HAP-1 (cell line): Measurements from ENCODE around the gene KCNJ12.

Source experiments
- DNase-seq, 2 experiments: peaks; one replicate each; pipeline ENCODE4 v3.0.0-alpha.2; 2016 to 2020; ENCODE audit warnings: low spot score in 2 of 2
- H3K27me3 ChIP-seq: fragments of 250-450 bp; sonication (Bioruptor Pico); 2 replicates; pipeline ENCODE4 v1.5.1; 2020; ENCODE audit warnings: low read depth, mild to moderate bottlenecking, moderate library complexity
- H3K36me3 ChIP-seq: fragments of 250-450 bp; sonication (Bioruptor Pico); replicated peaks from 2 replicates; pipeline ENCODE4 v1.5.1; 2020; ENCODE audit warnings: mild to moderate bottlenecking
- H3K4me1 ChIP-seq: fragments of 250-450 bp; sonication (Bioruptor Pico); 2 replicates; pipeline ENCODE4 v1.5.1; 2020; ENCODE audit warnings: mild to moderate bottlenecking
- H3K4me3 ChIP-seq: fragments of 250-450 bp; sonication (Bioruptor Pico); 2 replicates; pipeline ENCODE4 v1.5.1; 2020; ENCODE audit warnings: mild to moderate bottlenecking, moderate library complexity
- H3K9me3 ChIP-seq: fragments of 250-450 bp; sonication (Bioruptor Pico); 2 replicates; pipeline ENCODE4 v1.5.1; 2020; ENCODE audit warnings: mild to moderate bottlenecking, moderate library complexity
- in situ Hi-C: fragments of 300-500 bp; cut with MboI; formaldehyde crosslinking; loops from 3 replicates; pipeline ENCODE4 v1.14.3; 2020; ENCODE audit warnings: low sequenced_read_pairs, inconsistent platforms, mixed read lengths

KCNJ12 gene

DNA sequence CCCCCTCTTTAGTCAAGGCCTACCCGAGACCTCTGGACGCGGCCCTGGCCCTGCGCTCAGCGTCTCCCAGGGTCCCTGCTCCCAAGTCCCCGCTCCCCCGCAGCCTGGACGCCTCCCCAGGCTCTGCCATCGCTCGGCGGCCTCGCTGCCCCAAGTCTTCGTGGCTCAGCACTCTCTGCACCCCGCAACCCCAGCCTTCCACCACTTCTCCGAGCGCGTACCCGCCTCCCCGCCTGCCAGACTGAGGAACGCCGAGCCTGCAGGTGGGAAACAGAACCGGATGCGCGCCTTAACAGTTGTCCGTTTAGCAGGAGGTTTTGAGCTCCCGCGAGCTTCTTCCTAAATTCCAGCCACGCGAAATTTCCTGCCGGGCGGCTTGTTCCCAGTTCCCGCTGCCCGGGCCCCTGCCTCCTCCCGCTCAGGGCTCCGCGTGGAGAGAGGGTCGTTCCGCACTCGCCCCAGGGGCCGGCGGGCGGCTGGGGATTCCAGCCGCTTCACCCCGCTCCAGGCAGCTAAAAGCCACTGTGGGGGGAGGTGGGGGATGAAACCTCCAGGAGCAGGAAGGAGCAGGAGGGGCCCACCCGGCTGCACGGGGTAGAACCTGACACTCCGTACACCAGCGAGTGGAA is 87.7 kb downstream of the KCNJ12 start:
- H3K4me3 ChIP-seq, result no peak overlapping the region
- DNase-seq, result no peak
- no peaks in the 10 kb centered on the region for H3K4me1 ChIP-seq
- no peaks in the 10 kb centered on the region for H3K9me3 ChIP-seq
- H3K27me3 ChIP-seq, result no peaks in the 10 kb centered on the region
- in situ Hi-C loops, result no loop called here
- no peaks in the 10 kb centered on the region for H3K36me3 ChIP-seq

DNA sequence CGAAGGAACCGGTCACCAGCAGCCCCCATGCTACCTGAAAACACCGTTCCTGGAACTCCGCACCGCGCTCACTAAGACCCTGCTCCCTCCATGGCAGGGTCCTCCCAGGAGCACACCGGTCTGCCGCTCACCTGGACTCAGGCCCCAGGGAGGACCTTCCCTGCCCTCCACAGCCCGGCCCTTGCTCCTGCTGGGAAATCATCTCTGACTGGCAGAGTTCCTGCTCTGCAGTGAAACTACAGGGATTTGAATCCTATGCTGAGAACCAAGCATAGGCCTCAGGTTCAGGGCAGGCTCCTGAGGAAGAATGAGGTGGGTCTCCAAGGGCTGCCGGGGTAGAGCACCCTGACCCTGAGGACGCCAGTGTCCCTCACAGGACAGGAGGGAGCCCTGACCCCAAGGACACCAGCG is 88.5 kb downstream of the KCNJ12 start:
- H3K4me3 ChIP-seq, result no peak overlapping the region
- no peaks in the 10 kb centered on the region for H3K4me1 ChIP-seq

DNA sequence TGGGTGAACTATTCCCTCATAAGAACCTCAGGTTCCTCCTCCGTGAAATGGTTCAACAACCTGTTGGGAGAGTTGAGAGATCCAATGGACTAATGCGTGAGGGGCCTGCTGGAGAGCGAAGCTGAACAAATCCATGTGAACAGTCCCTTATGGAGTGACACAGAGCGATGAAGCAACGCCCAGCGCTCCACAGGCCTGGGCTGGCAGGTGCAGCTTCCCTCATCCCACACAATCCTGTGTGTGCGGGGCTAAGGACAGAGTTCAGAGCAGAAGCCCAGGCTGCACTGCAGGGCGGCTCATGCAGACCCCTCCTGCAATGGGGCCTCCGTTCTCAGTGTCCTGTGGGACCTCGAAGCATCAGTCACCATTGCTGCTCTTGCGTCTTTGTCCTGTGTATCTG is 90.4 kb downstream of the KCNJ12 start:
- in situ Hi-C loops, result no loop called here
- Histone ChIP-seq H3K27me3 (no peaks in the 10 kb centered on the region), H3K36me3 (no peaks in the 10 kb centered on the region), H3K4me1 (no peaks in the 10 kb centered on the region), H3K9me3 (no peaks in the 10 kb centered on the region), H3K4me3 (no peak overlapping the region)
- DNase-seq, result no peak

More for the DNA sequence above, 88.5 kb downstream of the KCNJ12 start:
- Histone ChIP-seq H3K36me3 (no peaks in the 10 kb centered on the region), H3K27me3 (no peaks in the 10 kb centered on the region), H3K9me3 (no peaks in the 10 kb centered on the region)
- in situ Hi-C loops, result no loop called here
- no peak for DNase-seq

DNA sequence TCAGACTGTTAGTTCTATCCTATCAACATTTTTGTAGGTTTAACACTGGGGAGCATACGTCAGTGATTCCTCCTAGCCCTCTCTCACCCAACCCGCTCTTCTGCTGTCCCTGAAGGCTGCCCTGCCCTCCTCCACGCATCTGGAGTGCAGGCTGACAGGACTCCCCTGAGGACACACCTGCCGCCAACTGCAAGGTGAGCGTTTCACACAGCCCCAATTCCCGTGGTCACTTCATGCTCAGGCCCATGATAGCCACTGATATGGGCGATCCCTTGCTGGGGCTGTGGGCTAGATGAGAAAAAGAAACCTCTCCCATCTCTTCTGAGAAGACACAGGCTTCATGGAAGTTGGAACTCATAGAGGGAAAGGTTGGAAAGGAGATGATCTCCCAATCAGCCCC is 91.0 kb downstream of the KCNJ12 start:
- H3K27me3 ChIP-seq, result no peaks in the 10 kb centered on the region
- in situ Hi-C loops, result no loop called here
- H3K4me3 ChIP-seq, result no peak overlapping the region
- no peaks in the 10 kb centered on the region for H3K9me3 ChIP-seq
- no peak for DNase-seq
- H3K4me1 ChIP-seq, result no peaks in the 10 kb centered on the region
- no peaks in the 10 kb centered on the region for H3K36me3 ChIP-seq

DNA sequence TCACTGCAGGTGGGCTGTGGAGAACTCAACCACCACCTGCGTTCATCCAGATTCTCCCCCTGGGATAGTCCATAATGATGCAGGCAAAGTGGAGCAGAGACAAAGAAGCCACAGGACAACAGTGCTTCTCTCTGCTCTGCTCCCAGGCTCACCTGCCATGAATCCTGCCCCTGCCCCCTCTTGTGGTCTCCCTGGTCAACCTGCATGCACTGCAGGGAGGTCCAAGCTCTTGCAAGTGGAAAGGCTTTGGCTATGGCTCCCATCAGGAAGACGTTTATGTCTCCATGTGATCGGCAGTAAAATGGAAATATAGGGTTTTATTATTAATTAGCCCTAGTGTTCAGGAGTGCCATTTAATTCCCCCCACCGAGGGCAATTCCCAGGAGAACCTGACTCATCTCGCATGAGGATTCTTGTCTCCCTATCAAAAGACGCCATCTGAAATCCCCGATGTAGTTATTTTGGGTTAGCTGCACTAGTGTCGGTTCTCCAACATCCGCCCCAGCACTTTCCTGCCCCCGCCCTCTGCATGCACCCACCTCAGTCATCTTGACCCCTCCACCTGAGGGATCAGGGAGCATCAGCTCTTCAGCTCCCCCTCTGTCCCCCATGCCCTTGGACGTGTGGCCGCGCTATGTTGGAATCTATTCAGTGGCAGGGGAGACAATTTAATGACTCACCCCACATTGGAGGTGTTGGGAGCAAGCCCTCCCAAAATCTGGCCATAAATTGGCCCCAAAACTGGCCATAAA is 91.8 kb downstream of the KCNJ12 start:
- no peak overlapping the region for H3K4me3 ChIP-seq
- H3K27me3 ChIP-seq, result no peaks in the 10 kb centered on the region
- in situ Hi-C loops, result no loop called here
- H3K4me1 ChIP-seq, result no peaks in the 10 kb centered on the region
- H3K36me3 ChIP-seq, result no peaks in the 10 kb centered on the region
- no peak for DNase-seq
- no peaks in the 10 kb centered on the region for H3K9me3 ChIP-seq
